Effector memory CD8-positive, alpha-beta T cell (primary cell): Measurements from ENCODE around the gene CSTPP1.
"Not testable (repeated sequence)": the region's sequence is repeated elsewhere in the genome, so short reads cannot be mapped to it uniquely, and the experiment has no call there.

Experiments
- ATAC-seq: fragments of 150-1000 bp; cut with Tn5 transposase; replicated peaks from 2 replicates; pipeline ENCODE4 v1.10.0; 2021; ENCODE audit warnings: mild to moderate bottlenecking, moderate library complexity
- DNase-seq, 3 experiments: peaks; one replicate each; pipeline ENCODE4 v3.0.0; 2021
- H3K27ac Mint-ChIP-seq, 2 donors: one replicate each; pipeline ENCODE4 v1.8.0; 2022; ENCODE audit warnings: mild to moderate bottlenecking in 2 of 2, mixed read lengths in 2 of 2, moderate library complexity in 2 of 2
- H3K27me3 Mint-ChIP-seq, 2 donors: one replicate each; pipeline ENCODE4 v1.8.0; 2022; ENCODE audit warnings: mixed read lengths in 2 of 2
- H3K36me3 Mint-ChIP-seq: one replicate; pipeline ENCODE4 v1.8.0; 2022; ENCODE audit warnings: mild to moderate bottlenecking, moderate library complexity, mixed read lengths; ENCODE audit not compliant: insufficient read depth
- H3K4me1 Mint-ChIP-seq, 2 donors: one replicate each; pipeline ENCODE4 v1.8.0; 2022; ENCODE audit warnings: low read depth in 2 of 2, mixed read lengths in 2 of 2
- H3K4me3 Mint-ChIP-seq, 2 donors: one replicate each; pipeline ENCODE4 v1.8.0; 2022; ENCODE audit warnings: mild to moderate bottlenecking in 2 of 2, mixed read lengths in 2 of 2, moderate library complexity in 2 of 2
- H3K9me3 Mint-ChIP-seq, 2 donors: one replicate each; pipeline ENCODE4 v1.8.0; 2022; ENCODE audit warnings: mixed read lengths in 2 of 2

The CSTPP1 gene

GRCh38 chr11:47118958-47119688 lies 182.6 kb downstream of the CSTPP1 start:
- not testable (repeated sequence) for H3K27ac Mint-ChIP-seq, H3K9me3 Mint-ChIP-seq, ATAC-seq, H3K36me3 Mint-ChIP-seq, H3K4me1 Mint-ChIP-seq, H3K27me3 Mint-ChIP-seq, H3K4me3 Mint-ChIP-seq, DNase-seq

GRCh38 chr11:47121056-47121455 lies 184.5 kb downstream of the CSTPP1 start:
- no peak overlapping the region for H3K27ac Mint-ChIP-seq
- H3K4me3 Mint-ChIP-seq: no peak overlapping the region
- no peak for ATAC-seq

DNA sequence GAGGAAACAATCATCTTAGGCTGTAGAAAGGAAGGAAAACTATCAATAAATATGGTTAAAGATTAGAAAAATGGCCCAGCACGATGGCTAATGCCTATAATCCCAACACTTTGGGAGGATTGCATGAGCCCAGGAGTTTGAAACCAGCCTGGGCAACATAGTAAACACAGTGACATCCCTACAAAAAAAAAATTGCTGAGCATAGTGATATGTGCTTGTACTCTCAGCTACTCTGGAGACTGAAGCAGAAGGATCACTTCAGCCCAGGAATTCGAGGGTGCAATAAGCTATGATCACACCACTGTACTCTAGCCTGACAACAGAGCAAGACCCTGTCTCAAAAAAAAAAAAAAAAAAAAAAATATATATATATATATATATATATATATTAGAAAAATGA lies 185.2 kb downstream of the CSTPP1 start:
- no peak overlapping the region for H3K4me3 Mint-ChIP-seq
- no peaks in the 10 kb centered on the region for H3K4me1 Mint-ChIP-seq
- no peak for ATAC-seq
- no peaks in the 10 kb centered on the region for H3K27me3 Mint-ChIP-seq
- H3K9me3 Mint-ChIP-seq: no peaks in the 10 kb centered on the region
- peaks cover 3% of the 10 kb centered on the region for H3K36me3 Mint-ChIP-seq
- DNase-seq: no peak
- no peak overlapping the region for H3K27ac Mint-ChIP-seq

More at GRCh38 chr11:47121056-47121455, 184.5 kb downstream of the CSTPP1 start:
- Mint-ChIP-seq H3K27me3 (no peaks in the 10 kb centered on the region), H3K36me3 (peaks cover 3% of the 10 kb centered on the region), H3K4me1 (no peaks in the 10 kb centered on the region), H3K9me3 (no peaks in the 10 kb centered on the region)
- DNase-seq: no peak

GRCh38 chr11:47123094-47123493 lies 186.5 kb downstream of the CSTPP1 start:
- Mint-ChIP-seq H3K27ac (no peak overlapping the region), H3K27me3 (no peaks in the 10 kb centered on the region), H3K4me1 (no peaks in the 10 kb centered on the region), H3K4me3 (no peak overlapping the region), H3K9me3 (no peaks in the 10 kb centered on the region), H3K36me3 (peaks cover 3% of the 10 kb centered on the region)
- DNase-seq (no peak), ATAC-seq (no peak)

DNA sequence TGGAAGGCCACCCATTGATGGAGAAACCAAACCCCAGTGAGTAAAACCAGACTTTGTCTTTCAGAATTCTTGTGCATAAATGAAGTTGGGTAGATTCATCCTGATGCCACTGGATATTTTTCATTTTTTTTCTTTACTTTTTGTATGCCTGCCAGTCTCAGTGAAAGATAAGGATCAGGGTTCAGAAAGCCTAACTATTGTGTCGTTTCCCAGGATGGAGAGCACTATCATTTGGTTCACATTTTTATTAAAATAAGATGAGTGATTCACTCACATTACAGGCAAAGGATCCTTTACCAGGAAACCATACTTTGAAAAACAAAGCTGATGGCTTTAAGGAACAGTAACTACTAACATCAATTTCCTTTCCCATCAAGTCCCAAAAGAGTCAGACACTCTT lies 188.1 kb downstream of the CSTPP1 start:
- Mint-ChIP-seq H3K9me3 (no peaks in the 10 kb centered on the region), H3K4me1 (no peaks in the 10 kb centered on the region), H3K27me3 (no peaks in the 10 kb centered on the region), H3K36me3 (peaks cover 3% of the 10 kb centered on the region), H3K27ac (no peak overlapping the region), H3K4me3 (no peak overlapping the region)
- no peak for DNase-seq
- no peak for ATAC-seq

- DNase-seq (no peak), ATAC-seq (no peak)
- Mint-ChIP-seq H3K27ac (peak overlapping the region in 1 of 2 donors; percentile 17), H3K9me3 (no peaks in the 10 kb centered on the region), H3K4me3 (no peak overlapping the region), H3K4me1 (no peaks in the 10 kb centered on the region), H3K27me3 (no peaks in the 10 kb centered on the region), H3K36me3 (peaks cover 3% of the 10 kb centered on the region)
Observed at GRCh38 chr11:47125083-47125482, 188.5 kb downstream of the CSTPP1 start.

DNA sequence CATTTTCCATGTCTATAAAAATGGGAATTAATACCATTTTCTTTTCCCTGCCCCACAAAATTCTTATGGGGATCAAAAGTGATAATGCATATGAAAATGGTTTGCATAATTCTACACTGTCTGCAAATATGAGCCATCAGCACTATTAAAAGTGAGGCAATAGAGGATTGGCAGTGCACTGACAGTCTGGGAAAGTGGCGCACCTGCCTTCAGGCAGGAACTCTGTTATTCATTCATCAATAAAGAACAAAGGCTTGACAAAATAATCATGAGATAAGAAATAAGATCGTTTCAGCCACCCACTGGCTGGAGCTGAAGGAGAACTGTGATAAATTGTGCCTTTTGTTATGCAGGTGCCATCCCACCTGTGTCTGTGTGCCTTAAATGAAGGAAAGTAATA lies 190.7 kb downstream of the CSTPP1 start:
- Mint-ChIP-seq H3K27ac (no peak overlapping the region), H3K4me3 (no peak overlapping the region), H3K4me1 (no peaks in the 10 kb centered on the region), H3K36me3 (peaks cover 3% of the 10 kb centered on the region), H3K27me3 (no peaks in the 10 kb centered on the region), H3K9me3 (no peaks in the 10 kb centered on the region)
- ATAC-seq (no peak), DNase-seq (no peak)

DNA sequence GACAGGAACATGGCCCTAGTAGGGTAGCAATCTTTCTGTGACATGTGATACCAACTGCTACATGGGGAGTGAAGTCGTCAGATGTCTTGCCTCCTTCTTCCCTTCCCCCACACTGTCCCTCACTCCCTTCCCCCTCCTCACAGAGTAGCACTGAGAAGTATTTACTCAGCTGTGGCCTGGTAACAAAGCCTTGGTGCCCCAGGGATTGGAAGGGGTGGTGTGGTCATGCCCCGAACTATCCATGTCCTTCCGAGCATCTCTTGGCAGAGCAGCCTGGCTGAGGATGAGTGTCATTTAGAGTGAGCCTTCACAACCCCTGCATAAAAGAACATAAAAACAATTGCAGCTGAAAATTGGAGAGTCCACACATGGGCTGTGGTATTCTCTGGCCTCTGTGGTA lies 194.0 kb downstream of the CSTPP1 start:
- H3K9me3 Mint-ChIP-seq: no peaks in the 10 kb centered on the region
- no peaks in the 10 kb centered on the region for H3K27me3 Mint-ChIP-seq
- H3K36me3 Mint-ChIP-seq: no peaks in the 10 kb centered on the region
- ATAC-seq: no peak
- DNase-seq: no peak
- no peak overlapping the region for H3K4me3 Mint-ChIP-seq
- no peak overlapping the region for H3K27ac Mint-ChIP-seq
- H3K4me1 Mint-ChIP-seq: no peaks in the 10 kb centered on the region

GRCh38 chr11:47131136-47131535 lies 194.6 kb downstream of the CSTPP1 start:
- DNase-seq: no peak
- Mint-ChIP-seq H3K27me3 (no peaks in the 10 kb centered on the region), H3K4me1 (no peaks in the 10 kb centered on the region), H3K36me3 (no peaks in the 10 kb centered on the region), H3K9me3 (no peaks in the 10 kb centered on the region), H3K27ac (no peak overlapping the region), H3K4me3 (no peak overlapping the region)
- ATAC-seq: no peak

DNA sequence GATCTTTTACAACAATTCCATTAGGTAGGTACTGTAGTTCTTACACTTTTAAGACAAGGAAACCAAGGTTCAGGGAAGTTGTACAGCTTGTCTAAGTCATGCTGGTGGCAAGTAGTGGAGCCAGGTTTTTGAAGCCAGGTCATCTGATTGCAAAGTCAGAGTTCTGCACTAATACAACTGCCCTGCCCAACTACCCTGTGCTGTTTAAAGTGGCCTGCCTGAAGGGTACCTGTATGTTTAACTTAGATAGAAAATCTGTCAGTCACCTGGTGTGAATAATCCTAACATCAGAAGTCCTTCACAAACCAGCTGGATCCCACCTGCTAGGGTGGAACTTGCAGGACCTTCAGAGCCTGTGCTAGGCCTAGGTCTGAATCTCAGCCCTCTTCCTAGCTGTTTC lies 195.9 kb downstream of the CSTPP1 start:
- no peaks in the 10 kb centered on the region for H3K27me3 Mint-ChIP-seq
- DNase-seq: no peak
- H3K27ac Mint-ChIP-seq: no peak overlapping the region
- no peaks in the 10 kb centered on the region for H3K36me3 Mint-ChIP-seq
- no peaks in the 10 kb centered on the region for H3K9me3 Mint-ChIP-seq
- ATAC-seq: no peak
- H3K4me1 Mint-ChIP-seq: no peaks in the 10 kb centered on the region
- H3K4me3 Mint-ChIP-seq: no peak overlapping the region

GRCh38 chr11:47132981-47133380 lies 196.4 kb downstream of the CSTPP1 start:
- DNase-seq (no peak), ATAC-seq (no peak)
- Mint-ChIP-seq H3K9me3 (no peaks in the 10 kb centered on the region), H3K4me1 (no peaks in the 10 kb centered on the region), H3K27ac (no peak overlapping the region), H3K27me3 (no peaks in the 10 kb centered on the region), H3K36me3 (no peaks in the 10 kb centered on the region), H3K4me3 (no peak overlapping the region)

DNA sequence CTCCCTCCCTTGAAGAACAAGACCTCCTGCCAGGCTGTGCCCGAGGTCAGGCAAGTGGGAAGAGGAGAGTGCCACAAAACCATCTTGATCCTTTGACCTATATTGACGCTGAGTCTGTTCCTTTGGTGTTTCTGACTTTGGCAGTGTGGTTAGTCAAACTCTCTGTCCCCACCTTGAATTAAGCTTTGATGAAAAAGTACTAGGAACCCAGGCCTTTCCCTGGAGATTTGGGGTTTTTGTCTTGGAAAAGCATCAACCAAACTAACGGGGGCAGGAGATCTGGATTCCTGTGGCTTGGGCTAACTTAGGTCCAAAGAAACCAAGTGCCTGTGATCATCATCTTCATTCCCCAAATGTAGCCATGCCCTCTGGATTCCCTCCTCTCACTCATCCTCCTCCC lies 199.8 kb downstream of the CSTPP1 start:
- DNase-seq (no peak), ATAC-seq (no peak)
- Mint-ChIP-seq H3K36me3 (no peaks in the 10 kb centered on the region), H3K4me1 (no peaks in the 10 kb centered on the region), H3K4me3 (no peak overlapping the region), H3K9me3 (no peaks in the 10 kb centered on the region), H3K27ac (no peak overlapping the region), H3K27me3 (no peaks in the 10 kb centered on the region)

- no peak overlapping the region for H3K4me3 Mint-ChIP-seq
- H3K27me3 Mint-ChIP-seq: no peaks in the 10 kb centered on the region
- no peaks in the 10 kb centered on the region for H3K36me3 Mint-ChIP-seq
- H3K27ac Mint-ChIP-seq: no peak overlapping the region
- H3K9me3 Mint-ChIP-seq: no peaks in the 10 kb centered on the region
- ATAC-seq (no peak), DNase-seq (no peak)
- no peaks in the 10 kb centered on the region for H3K4me1 Mint-ChIP-seq
Observed at GRCh38 chr11:47136921-47137320, 200.4 kb downstream of the CSTPP1 start.

- H3K4me3 Mint-ChIP-seq: no peak overlapping the region
- no peaks in the 10 kb centered on the region for H3K36me3 Mint-ChIP-seq
- DNase-seq: no peak
- H3K27ac Mint-ChIP-seq: no peak overlapping the region
- no peak for ATAC-seq
- no peaks in the 10 kb centered on the region for H3K4me1 Mint-ChIP-seq
- no peaks in the 10 kb centered on the region for H3K9me3 Mint-ChIP-seq
- no peaks in the 10 kb centered on the region for H3K27me3 Mint-ChIP-seq
Observed at GRCh38 chr11:47137476-47137875, 200.9 kb downstream of the CSTPP1 start.

- Mint-ChIP-seq H3K4me3 (no peak overlapping the region), H3K9me3 (no peaks in the 10 kb centered on the region), H3K27me3 (no peaks in the 10 kb centered on the region), H3K27ac (no peak overlapping the region), H3K36me3 (no peaks in the 10 kb centered on the region), H3K4me1 (no peaks in the 10 kb centered on the region)
- no peak for ATAC-seq
- no peak for DNase-seq
Observed at GRCh38 chr11:47139878-47140277, 203.3 kb downstream of the CSTPP1 start.
